Parathyroid adenoma (tissue), 2 donors: ENCODE measurements around the gene DAPK1.

ENCODE experiments used
- H2AFZ ChIP-seq: fragments of 300-600 bp; sonication (generic); one replicate; pipeline ENCODE4 v1.7.0; 2017; ENCODE audit warnings: antibody characterized with exemption, mild to moderate bottlenecking
- H3K27ac ChIP-seq: fragments of 300-600 bp; sonication (generic); one replicate; pipeline ENCODE4 v1.7.0; 2017
- H3K27me3 ChIP-seq: fragments of 300-600 bp; sonication (generic); one replicate; pipeline ENCODE4 v1.7.0; 2017; ENCODE audit warnings: low read length; ENCODE audit not compliant: control insufficient read depth, insufficient read depth
- H3K36me3 ChIP-seq: fragments of 300-600 bp; sonication (generic); one replicate; pipeline ENCODE4 v1.7.0; 2017; ENCODE audit warnings: low read length; ENCODE audit not compliant: control insufficient read depth, insufficient read depth
- H3K4me1 ChIP-seq: fragments of 300-600 bp; sonication (generic); one replicate; pipeline ENCODE4 v1.7.0; 2017; ENCODE audit warnings: control low read depth
- H3K4me2 ChIP-seq: fragments of 300-600 bp; sonication (generic); one replicate; pipeline ENCODE4 v1.7.0; 2017; ENCODE audit warnings: low read length
- H3K4me3 ChIP-seq: fragments of 300-600 bp; sonication (generic); one replicate; pipeline ENCODE4 v1.7.0; 2017; ENCODE audit warnings: low read depth, low read length
- H3K79me2 ChIP-seq: fragments of 300-600 bp; sonication (generic); one replicate; pipeline ENCODE4 v1.7.0; 2017; ENCODE audit warnings: control low read depth
- H3K9ac ChIP-seq: fragments of 300-600 bp; sonication (generic); one replicate; pipeline ENCODE4 v1.7.0; 2017; ENCODE audit warnings: mild to moderate bottlenecking
- H3K9me3 ChIP-seq: fragments of 300-600 bp; sonication (generic); one replicate; pipeline ENCODE4 v1.7.0; 2017; ENCODE audit warnings: low read length; ENCODE audit not compliant: control insufficient read depth
- CTCF ChIP-seq: fragments of 300-600 bp; sonication (generic); IDR thresholded peaks from one replicate; pipeline ENCODE4 v1.7.0; 2017; ENCODE audit warnings: antibody characterized with exemption, mild to moderate bottlenecking
- donor health status: primary hyperparathyroidism.

DAPK1 gene

GRCh38 chr9:87655731-87656130 lies 158.1 kb downstream of the DAPK1 start:
- Histone ChIP-seq H3K27me3 (no peaks in the 10 kb centered on the region), H3K27ac (no peak overlapping the region), H3K4me1 (no peaks in the 10 kb centered on the region), H3K9me3 (no peaks in the 10 kb centered on the region), H3K9ac (no peak overlapping the region), H3K4me2 (no peak overlapping the region), H3K79me2 (no peaks in the 10 kb centered on the region), H3K4me3 (no peak overlapping the region), H2AFZ (no peak overlapping the region), H3K36me3 (no peaks in the 10 kb centered on the region)
- no peak for TF ChIP-seq CTCF

GRCh38 chr9:87656485-87656884 lies 158.8 kb downstream of the DAPK1 start:
- no peaks in the 10 kb centered on the region for H3K4me1 ChIP-seq
- TF ChIP-seq CTCF, result no peak
- H3K27ac ChIP-seq, result no peak overlapping the region
- no peaks in the 10 kb centered on the region for H3K27me3 ChIP-seq
- no peaks in the 10 kb centered on the region for H3K79me2 ChIP-seq
- no peaks in the 10 kb centered on the region for H3K36me3 ChIP-seq
- H3K9me3 ChIP-seq, result no peaks in the 10 kb centered on the region
- H2AFZ ChIP-seq, result no peak overlapping the region
- H3K4me3 ChIP-seq, result no peak overlapping the region
- H3K9ac ChIP-seq, result no peak overlapping the region
- H3K4me2 ChIP-seq, result no peak overlapping the region

DNA sequence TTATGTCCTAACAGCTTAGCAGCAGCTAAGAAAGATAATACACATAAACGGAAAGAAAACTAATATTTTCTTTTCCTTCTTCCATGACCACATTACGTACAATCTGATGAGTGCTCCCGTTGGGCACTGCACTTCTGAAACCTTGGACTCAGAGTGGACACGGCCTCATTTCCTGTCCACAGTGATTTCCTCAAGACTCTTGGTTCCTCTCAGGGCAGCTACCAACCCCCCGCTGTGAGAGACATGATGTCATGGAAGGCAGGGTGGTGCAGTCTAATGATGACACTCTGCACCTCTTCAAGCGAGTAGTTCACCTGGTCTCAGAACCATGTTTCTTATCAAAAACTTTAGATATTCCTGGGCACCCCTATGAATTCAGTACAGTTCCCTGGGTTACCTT lies 159.5 kb downstream of the DAPK1 start:
- no peak overlapping the region for H3K27ac ChIP-seq
- no peaks in the 10 kb centered on the region for H3K27me3 ChIP-seq
- no peaks in the 10 kb centered on the region for H3K79me2 ChIP-seq
- H3K4me1 ChIP-seq, result no peaks in the 10 kb centered on the region
- H3K9ac ChIP-seq, result no peak overlapping the region
- no peaks in the 10 kb centered on the region for H3K36me3 ChIP-seq
- H2AFZ ChIP-seq, result no peak overlapping the region
- TF ChIP-seq CTCF, result no peak
- H3K4me3 ChIP-seq, result no peak overlapping the region
- H3K4me2 ChIP-seq, result no peak overlapping the region
- H3K9me3 ChIP-seq, result no peaks in the 10 kb centered on the region

DNA sequence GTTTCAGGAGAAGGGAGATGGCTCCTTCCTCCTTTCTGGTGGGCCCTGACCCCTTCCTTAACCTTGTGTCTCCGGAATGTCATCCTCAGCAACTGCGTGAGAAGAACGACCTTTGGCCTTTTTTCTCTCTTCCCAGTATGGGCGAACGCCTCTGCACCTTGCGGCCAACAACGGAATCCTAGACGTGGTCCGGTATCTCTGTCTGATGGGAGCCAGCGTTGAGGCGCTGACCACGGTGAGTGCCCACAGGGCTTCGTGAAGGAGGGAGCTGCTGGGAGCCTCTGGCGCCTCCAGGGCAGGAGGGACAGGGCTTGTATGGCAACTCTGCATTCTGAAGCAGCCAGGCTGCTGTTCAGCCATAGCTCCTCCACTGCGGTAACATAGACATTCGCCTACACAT lies 160.2 kb downstream of the DAPK1 start:
- Histone ChIP-seq H3K4me2 (no peak overlapping the region), H2AFZ (no peak overlapping the region), H3K27ac (no peak overlapping the region), H3K4me3 (no peak overlapping the region), H3K9me3 (no peaks in the 10 kb centered on the region), H3K27me3 (no peaks in the 10 kb centered on the region), H3K79me2 (no peaks in the 10 kb centered on the region), H3K4me1 (no peaks in the 10 kb centered on the region), H3K36me3 (no peaks in the 10 kb centered on the region), H3K9ac (no peak overlapping the region)
- no peak for TF ChIP-seq CTCF

GRCh38 chr9:87658511-87658910 lies 160.8 kb downstream of the DAPK1 start:
- Histone ChIP-seq H3K9ac (no peak overlapping the region), H3K27ac (no peak overlapping the region), H3K79me2 (no peaks in the 10 kb centered on the region), H3K27me3 (no peaks in the 10 kb centered on the region), H3K4me2 (no peak overlapping the region), H3K36me3 (no peaks in the 10 kb centered on the region), H3K4me1 (no peaks in the 10 kb centered on the region), H3K4me3 (no peak overlapping the region), H3K9me3 (no peaks in the 10 kb centered on the region), H2AFZ (no peak overlapping the region)
- no peak for TF ChIP-seq CTCF
